Muscle of leg (tissue), 11 donors: ENCODE results near the gene SENP5. TPM values are rescaled to one million over a fixed set of nuclear protein-coding genes. Genes with fewer than 3 reads are reported as not detected.
"Not testable (repeated sequence)": the region's sequence is repeated elsewhere in the genome, so short reads cannot be mapped to it uniquely, and the experiment has no call there.

Experiments
- DNase-seq: peaks from one replicate; pipeline ENCODE4 v3.0.0; 2013
- H3K27ac ChIP-seq: one replicate; pipeline ENCODE4 v1.5.1; 2013; ENCODE audit warnings: mild to moderate bottlenecking, low read length, control low read depth
- H3K27me3 ChIP-seq: one replicate; pipeline ENCODE4 v1.6.1; 2013; ENCODE audit warnings: low read length; ENCODE audit not compliant: control insufficient read depth, insufficient read depth
- H3K36me3 ChIP-seq: one replicate; pipeline ENCODE4 v1.6.1; 2013; ENCODE audit warnings: low read length; ENCODE audit not compliant: control insufficient read depth, insufficient read depth
- H3K4me1 ChIP-seq: one replicate; pipeline ENCODE4 v1.6.1; 2013; ENCODE audit warnings: low read length; ENCODE audit not compliant: control insufficient read depth, insufficient read depth
- H3K4me3 ChIP-seq: one replicate; pipeline ENCODE4 v1.5.1; 2013; ENCODE audit warnings: low read length, control low read depth
- H3K9me3 ChIP-seq: replicated peaks from 2 replicates; pipeline ENCODE4 v1.6.1; 2013; ENCODE audit warnings: low read depth, low read length; ENCODE audit not compliant: control insufficient read depth
- WGBS: methylation state at CpG from one replicate; pipeline ENCODE4 v1.1.5; 2013; ENCODE audit warnings: missing lambda C conversion rate; ENCODE audit not compliant: insufficient coverage; 5-methylcytosine and 5-hydroxymethylcytosine counted together
- polyA plus RNA-seq, 8 donors: library from polyadenylated mRNA; unstranded; fragments of 120-200 nt; gene quantifications; one replicate each; pipeline versions ENCODE4 v1.2.1 to v1.2.3, GENCODE V29; 2013; ENCODE audit warnings: inconsistent platforms in 1 of 8, low replicate concordance in 1 of 8; ENCODE audit not compliant: insufficient read length in 8 of 8, insufficient read depth in 1 of 8
- total RNA-seq: library from RNA; stranded (reverse); fragments of 120-200 nt; gene quantifications from one replicate; pipeline ENCODE4 v1.2.4, GENCODE V29; 2013

The SENP5 gene
- total and polyA plus RNA-seq, 9 donors: 13.6 to 27.7 (median 17.9) TPM

DNA sequence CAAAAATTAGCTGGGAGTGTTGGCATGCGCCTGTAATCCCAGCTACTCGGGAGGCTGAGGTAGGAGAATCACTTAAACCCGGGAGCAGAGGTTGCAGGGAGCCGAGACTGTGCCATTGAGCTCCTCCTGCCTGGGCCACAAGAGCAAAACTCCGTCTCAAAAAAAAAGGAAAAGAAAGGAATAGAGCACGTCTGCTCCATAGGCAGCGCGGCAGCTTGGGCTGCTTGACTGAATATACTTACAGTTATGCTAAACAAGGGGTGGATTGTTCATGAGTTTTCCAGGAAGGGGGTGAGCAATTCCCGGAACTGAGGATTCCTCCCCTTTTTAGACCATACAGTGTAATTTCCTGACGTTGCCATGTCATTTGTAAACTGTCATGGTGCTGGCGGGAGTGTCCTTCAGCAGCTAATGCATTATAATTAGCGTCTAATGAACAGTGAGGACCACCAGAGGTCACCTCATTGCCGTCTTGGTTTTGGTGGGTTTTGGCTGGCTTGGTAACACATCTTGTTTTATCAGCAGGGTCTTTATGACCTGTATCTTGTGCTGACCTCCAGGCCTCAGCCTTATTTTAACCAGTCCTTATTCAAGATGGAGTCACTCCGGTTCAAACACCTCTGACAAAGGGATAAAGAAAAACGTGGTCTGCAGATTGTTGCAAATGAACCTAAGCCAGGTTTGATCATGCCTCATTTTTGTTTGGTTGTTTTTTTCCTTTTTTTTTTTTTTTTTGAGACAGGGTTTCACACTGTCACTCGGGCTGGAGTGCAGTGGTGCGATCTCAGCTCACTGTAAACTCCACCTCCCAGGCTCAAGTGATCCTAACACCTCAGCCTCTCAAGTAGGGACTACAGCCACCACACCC lies 24.9 kb upstream of the SENP5 start:
- Histone ChIP-seq H3K4me1 (no peaks in the 10 kb centered on the region), H3K27me3 (no peaks in the 10 kb centered on the region), H3K27ac (no peak overlapping the region), H3K36me3 (no peaks in the 10 kb centered on the region), H3K4me3 (no peak overlapping the region), H3K9me3 (no peaks in the 10 kb centered on the region)
- no peak for DNase-seq
- 70% methylated on average over 9 of the region's 17 CpGs for WGBS

DNA sequence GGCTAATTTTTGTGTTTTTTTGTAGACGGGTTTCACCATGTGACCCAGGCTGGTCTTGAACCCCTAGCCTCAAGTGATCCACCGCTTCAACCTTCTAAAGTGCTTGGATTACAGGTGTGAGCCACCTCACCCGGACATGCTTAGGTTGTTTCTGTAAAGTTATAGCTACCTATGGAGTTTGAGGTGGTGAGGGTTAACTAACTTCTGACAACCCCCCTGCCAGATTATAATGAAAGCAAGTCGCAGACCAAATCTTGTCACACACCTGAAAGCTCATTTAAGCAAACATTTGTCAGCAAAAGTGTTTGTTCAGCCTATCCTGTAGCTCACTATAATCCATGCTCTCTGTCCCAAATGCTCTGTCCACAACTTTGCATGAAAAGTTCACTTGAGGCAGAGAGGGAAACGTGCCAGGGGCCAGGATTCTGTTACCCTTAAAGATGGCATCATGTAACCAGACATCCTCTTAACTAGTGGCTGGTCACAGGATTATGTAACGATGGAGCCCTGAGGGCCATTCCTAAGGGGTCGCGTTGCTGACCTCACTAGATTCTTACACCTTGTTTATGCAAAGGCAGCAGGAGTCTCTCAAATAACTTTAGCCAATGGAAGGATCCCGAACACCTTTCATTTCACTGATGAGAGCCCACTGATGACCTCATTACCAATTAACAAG lies 24.1 kb upstream of the SENP5 start:
- no peak for DNase-seq
- Histone ChIP-seq H3K9me3 (no peaks in the 10 kb centered on the region), H3K27me3 (no peaks in the 10 kb centered on the region), H3K4me1 (no peaks in the 10 kb centered on the region), H3K4me3 (no peak overlapping the region), H3K36me3 (no peaks in the 10 kb centered on the region), H3K27ac (no peak overlapping the region)
- WGBS: 32% methylated on average over 3 of the region's 9 CpGs

DNA sequence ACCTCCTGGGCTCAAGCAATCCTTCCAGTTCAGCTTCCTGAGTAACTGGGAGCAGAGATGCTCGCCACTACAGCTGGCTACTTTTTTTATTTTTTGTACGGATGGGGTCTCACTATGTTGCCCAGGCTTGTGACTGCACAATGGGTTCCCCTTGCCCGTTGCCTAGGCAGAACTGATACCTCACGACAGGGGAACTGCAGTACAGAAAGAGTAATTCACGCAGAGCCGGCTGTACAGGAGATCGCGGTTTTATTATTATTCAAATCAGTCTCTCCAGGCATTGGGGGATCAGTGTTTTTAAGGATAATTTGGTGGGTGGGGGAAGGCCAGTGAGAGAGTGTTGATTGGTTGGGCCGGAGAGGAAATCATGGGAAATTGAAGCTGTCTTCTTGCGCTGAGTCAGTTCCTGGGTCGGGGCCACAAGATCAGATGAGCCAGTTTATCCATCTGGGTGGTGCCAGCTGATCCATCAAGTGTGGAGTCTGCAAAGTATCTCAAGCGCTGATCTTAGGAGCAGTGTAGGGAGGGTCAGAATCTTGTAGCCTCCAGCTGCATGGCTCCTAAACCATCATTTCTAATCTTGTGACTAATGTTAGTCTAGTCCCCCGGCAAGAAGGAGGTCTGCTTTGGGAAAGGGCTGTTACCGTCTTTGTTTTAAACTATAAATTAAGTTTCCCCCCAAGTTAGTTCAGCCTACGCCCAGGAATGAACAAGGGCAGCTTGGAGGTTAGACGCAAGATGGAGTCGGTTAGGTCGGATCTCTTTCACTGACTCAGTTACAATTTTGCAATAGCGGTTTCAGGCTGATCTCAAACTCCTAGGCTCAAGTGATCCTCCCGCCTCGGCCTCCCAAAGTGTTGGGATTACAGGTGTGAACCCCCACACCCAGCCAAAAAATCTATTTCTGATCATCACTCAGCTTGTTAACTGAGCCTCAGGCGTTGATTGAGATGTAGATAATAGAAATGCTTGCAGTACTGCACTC lies 23.2 kb upstream of the SENP5 start:
- H3K36me3 ChIP-seq, H3K4me1 ChIP-seq, H3K27ac ChIP-seq, H3K27me3 ChIP-seq, H3K9me3 ChIP-seq, DNase-seq, H3K4me3 ChIP-seq: not testable (repeated sequence)
- 75% methylated on average over 9 of the region's 22 CpGs for WGBS

DNA sequence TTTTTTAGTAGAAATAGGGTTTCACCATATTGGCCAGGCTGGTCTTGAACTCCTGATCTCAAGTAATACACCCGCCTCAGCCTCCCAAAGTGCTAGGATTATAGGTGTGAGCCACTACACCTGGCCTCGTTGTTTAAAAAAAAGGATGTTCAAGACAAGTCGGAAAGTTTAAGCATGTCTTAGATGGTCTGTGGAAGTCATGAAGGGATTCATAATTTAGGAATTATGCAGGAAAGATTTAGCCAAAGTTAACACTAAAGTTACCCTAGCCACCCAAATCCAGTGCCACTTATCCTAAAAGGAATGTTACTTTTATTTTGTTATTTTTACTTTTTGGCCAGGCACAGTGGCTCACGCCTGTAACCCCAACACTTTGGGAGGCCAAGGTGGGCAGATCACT lies 19.3 kb upstream of the SENP5 start:
- not testable (repeated sequence) for DNase-seq, H3K9me3 ChIP-seq, H3K4me1 ChIP-seq, H3K27ac ChIP-seq, H3K36me3 ChIP-seq, H3K27me3 ChIP-seq, H3K4me3 ChIP-seq
- no CpG with 5 or more reads among the region's 4 CpGs for WGBS

DNA sequence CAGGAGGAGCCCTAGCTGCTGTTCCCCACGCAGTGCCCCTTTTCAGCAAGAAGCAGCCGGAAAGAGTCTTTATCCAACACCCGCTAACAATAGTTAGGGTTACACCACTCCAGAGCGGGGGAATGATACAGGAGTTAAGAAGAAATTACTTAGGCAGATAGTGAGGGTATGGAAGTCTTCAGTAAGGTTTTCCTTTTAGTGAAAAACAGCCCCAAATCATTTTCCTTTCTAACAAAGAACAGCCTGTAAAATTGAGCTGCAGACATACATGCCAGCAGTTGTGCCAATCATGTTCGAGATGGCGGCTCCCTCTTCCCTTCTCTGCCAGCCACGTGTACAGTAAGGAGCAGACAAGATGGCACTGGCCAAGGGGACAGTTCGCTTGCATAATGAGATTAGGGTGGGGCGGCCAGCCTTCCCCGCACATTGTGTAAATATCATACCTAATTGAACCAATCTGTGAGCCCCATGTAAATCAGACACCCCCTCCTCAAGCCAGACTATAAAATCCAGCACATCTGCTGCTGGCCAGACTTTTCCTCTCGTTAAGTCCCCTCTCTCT lies 18.5 kb upstream of the SENP5 start:
- peaks cover 2% of the 10 kb centered on the region for H3K9me3 ChIP-seq
- H3K27me3 ChIP-seq: no peaks in the 10 kb centered on the region
- no peaks in the 10 kb centered on the region for H3K36me3 ChIP-seq
- no peaks in the 10 kb centered on the region for H3K4me1 ChIP-seq
- H3K4me3 ChIP-seq: no peak overlapping the region
- no peak for DNase-seq
- no peak overlapping the region for H3K27ac ChIP-seq
- WGBS: 90% methylated on average over 2 of the region's 11 CpGs

DNA sequence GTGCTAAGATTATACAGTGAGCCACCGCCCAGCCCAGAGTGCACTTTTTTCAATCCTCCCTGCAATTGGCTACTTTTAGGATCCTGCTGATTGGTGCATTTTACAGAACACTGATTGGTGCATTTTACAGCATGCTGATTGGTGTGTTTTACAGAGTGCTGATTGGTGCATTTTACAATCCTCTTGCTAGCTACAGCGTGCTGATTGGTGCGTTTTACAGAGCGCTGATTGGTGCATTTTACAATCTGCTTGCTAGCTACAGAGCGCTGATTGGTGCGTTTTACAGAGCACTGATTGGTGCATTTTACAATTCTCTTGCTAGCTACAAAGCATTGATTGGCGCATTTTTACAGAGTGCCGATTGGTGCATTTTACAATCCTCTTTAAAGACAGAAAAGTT lies 4.7 kb upstream of the SENP5 start:
- not testable (repeated sequence) for DNase-seq, H3K9me3 ChIP-seq, H3K27ac ChIP-seq, H3K36me3 ChIP-seq, H3K4me3 ChIP-seq, H3K27me3 ChIP-seq, H3K4me1 ChIP-seq
- WGBS: 97% methylated on average over 7 of the region's 8 CpGs

DNA sequence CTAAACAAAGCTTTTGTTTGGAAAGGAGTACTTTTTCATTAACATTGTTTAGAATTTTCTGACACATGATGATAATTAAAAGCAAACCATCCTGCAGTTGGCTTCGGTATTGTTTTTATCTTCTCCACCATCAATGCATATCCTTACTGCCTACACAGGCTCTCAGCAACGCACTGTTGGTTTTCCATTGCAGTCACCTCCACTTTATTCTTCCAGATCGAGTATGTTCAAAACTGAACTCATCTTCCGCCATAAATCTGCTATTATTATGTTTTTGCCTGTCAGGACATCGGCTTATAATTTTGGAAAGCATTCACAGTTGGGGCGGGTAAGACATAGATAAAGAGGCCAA lies 589 bp upstream of the SENP5 start:
- peak overlapping the region; percentile 99 for H3K27ac ChIP-seq
- peaks cover 10% of the 10 kb centered on the region for H3K4me1 ChIP-seq
- no peak for DNase-seq
- 40% methylated on average over 3 of the region's 6 CpGs for WGBS
- H3K36me3 ChIP-seq: peaks cover 7% of the 10 kb centered on the region
- peaks cover 2% of the 10 kb centered on the region for H3K9me3 ChIP-seq
- H3K27me3 ChIP-seq: no peaks in the 10 kb centered on the region
- H3K4me3 ChIP-seq: peak overlapping the region; percentile 73

DNA sequence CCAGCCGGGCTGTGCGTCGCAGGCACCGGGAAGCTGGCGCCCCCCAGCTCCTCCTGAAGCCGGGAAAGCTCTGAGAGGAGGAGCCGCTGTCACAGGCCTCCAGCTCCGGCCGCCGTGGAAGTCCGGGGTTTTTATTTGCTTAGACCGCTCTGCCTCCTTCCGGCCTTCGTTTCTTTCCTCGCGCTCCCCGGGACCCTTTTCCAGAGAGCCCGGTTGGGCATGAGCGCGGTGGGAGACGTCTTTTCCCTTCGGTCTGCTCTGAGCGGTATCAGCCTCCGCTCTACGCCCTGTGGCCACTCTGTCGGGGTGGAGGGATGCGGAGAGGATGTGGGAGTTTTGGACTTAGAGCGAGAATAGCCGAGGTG lies 559 bp downstream of the SENP5 start:
- peak overlapping the region; percentile 88 for H3K27ac ChIP-seq
- H3K27me3 ChIP-seq: no peaks in the 10 kb centered on the region
- H3K9me3 ChIP-seq: no peaks in the 10 kb centered on the region
- H3K4me1 ChIP-seq: peaks cover 10% of the 10 kb centered on the region
- H3K36me3 ChIP-seq: peaks cover 7% of the 10 kb centered on the region
- WGBS: under 1% methylated on average over 24 of the region's 29 CpGs
- DNase-seq: peak; percentile 32
- peak overlapping the region; percentile 85 for H3K4me3 ChIP-seq

DNA sequence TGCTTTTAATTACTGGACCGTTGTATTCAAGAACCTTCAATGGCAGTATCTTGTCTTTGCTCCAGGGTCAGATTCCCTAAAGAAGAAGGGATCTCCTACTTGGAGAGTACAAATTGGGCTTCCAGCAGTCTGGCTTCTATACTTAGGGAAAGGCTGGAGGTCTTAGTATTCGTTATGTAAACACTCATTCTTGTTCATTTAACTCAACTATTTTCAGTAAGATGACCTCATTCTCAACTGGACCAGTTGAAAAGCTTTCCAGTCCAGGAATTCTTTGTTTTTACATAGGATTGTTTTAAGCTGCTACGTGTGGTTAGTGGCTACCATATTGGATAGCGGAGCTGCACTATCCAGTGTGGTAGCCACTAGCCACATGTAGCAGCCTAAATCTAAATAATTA lies 4.6 kb downstream of the SENP5 start:
- WGBS: 75% methylated on average over 1 of the region's 4 CpGs
- Histone ChIP-seq H3K9me3 (no peaks in the 10 kb centered on the region), H3K27ac (no peak overlapping the region), H3K4me3 (no peak overlapping the region), H3K4me1 (peaks cover 7% of the 10 kb centered on the region), H3K36me3 (peaks cover 7% of the 10 kb centered on the region), H3K27me3 (no peaks in the 10 kb centered on the region)
- DNase-seq: no peak
